Activated naive CD8-positive, alpha-beta T cell treated with anti-CD3 and anti-CD28 coated beads, Interleukin-2, amount 50 U/mL, for 16 hours (primary cell): ENCODE measurements around the gene CENPQ.

Source experiments
- DNase-seq: peaks from one replicate; pipeline ENCODE4 v3.0.0-alpha.2; 2020; ENCODE audit warnings: low read depth, low spot score

CENPQ gene

DNA sequence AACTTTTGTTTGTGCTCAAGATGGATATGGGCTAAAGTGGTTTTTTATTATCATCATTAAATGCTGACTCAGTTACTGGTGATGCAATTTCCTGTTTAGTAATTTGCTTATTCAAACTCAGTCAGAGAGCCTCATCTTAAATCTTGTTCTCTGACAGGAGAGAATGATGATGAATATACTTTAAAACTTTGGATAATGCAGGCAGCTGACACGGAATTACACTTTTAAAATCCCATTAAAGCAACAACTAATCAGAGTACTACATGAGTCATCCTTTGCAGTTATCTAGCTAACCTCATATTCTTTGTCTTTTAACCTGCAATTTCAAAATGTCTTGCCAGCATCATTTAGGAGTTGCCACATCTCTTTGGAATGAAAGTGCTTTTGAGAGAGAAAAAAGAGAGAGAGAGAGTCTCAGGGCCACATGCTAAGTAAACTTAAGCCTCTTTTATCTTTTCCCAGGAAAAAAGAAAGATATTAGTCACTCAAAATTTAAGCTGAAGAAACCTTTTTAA, 78.1 kb downstream of the CENPQ start:
- DNase-seq = no peak

DNA sequence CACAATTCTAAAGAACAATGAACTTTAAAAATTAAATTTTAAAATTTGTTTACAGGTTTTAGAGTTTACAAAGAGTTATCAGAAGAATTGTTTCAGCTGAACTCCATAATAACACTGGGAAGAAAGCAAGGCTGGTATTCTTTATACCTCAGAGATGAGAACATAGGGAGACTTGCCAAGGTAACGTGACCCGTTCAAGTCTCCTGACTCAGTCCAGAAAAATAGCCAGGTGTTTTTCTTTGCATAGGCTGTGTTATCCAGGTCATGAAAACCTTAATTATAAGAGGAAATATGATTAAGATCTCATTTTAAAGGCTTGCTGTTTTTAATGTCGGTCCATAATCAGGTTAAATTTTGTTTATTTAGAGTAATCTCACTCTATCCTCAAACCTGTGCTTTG, 78.8 kb downstream of the CENPQ start:
- DNase-seq = no peak
